Measurements from ENCODE around the gene TEX30.
A peak's percentile ranks its signal among the peaks of the same experiment; 100 is the strongest.

TEX30 gene

DNA sequence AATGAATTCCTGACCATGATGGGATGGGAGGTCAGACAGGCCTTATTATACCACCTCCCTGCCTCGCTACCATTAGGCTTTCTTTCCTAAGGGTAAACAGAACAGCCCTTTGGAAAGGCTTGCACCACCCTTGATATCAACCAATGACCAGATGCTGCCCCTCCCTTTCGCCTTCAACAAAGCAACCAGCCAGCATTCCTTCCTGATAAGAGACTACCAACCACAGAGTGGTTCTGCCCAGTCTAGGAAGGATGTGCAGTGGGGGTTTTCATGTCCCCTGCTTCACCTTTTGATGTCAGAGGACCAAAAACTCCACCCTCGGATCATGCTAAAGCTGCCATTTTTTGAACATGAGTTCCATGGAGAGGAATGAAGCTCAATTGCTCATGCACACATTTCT is 21.7 kb downstream of the TEX30 start:
- Histone ChIP-seq H3K36me3 (ENCODE audit: insufficient read depth, low read length) (no peaks in the 10 kb centered on the region), H3K9ac (ENCODE audit: low read depth, low read length) (no peak overlapping the region), H3K4me1 (ENCODE audit: control insufficient read depth, insufficient read depth, low read length) (no peaks in the 10 kb centered on the region), H3K4me2 (ENCODE audit: low read length) (no peak overlapping the region), H3K4me3 (ENCODE audit: low read length) (no peak overlapping the region), H3K27me3 (ENCODE audit: control insufficient read depth, insufficient read depth, low read length) (no peaks in the 10 kb centered on the region), H3K9me3 (replicated peaks; ENCODE audit: low read length) (no peaks in the 10 kb centered on the region)

DNA sequence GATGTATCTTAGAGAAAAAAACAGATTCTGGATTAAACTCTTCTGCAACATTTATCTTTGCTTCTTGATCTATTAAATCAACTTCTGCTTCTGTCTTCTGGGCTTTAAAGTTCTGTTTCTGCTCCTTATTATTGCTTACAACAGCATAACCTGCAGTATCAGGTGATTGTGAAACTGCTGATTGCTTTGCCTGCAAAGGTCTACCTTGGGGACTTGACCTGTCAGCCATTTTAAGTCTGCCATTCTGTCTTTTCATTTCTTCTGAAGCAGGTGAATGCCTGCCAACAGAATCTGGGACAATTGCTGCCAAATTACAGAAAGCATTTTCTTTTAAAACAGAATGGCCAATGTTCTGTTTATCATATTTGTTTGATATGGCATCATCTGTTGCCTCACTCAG is 31.1 kb downstream of the TEX30 start:
- Histone ChIP-seq H3K4me2 (ENCODE audit: low read length) (no peak overlapping the region), H3K4me1 (ENCODE audit: control insufficient read depth, insufficient read depth, low read length) (no peaks in the 10 kb centered on the region), H3K9ac (ENCODE audit: low read depth, low read length) (no peak overlapping the region), H3K9me3 (replicated peaks; ENCODE audit: low read length) (peaks cover 2% of the 10 kb centered on the region), H3K27me3 (ENCODE audit: control insufficient read depth, insufficient read depth, low read length) (peaks cover 60% of the 10 kb centered on the region), H3K4me3 (ENCODE audit: low read length) (no peak overlapping the region), H3K36me3 (ENCODE audit: insufficient read depth, low read length) (no peaks in the 10 kb centered on the region)

DNA sequence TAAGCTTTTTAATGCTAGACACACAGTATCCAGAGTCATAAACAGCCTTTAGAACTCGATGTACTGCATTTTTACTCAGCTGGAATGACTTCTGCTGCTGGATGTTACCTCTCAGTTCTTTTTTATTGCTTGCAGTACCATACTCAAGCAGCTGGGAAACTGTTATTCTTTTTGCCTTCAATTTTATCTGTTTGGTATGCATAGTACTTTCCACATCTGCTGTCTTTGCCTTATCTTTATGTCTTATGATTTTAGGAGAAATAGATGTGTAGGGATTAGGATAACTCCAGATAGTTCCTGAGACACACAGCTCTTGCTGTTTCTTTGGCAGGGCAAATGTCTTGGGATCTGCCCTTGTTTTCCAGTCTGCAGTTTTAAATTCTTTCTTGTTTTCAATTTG is 31.5 kb downstream of the TEX30 start:
- Histone ChIP-seq H3K4me3 (ENCODE audit: low read length) (no peak overlapping the region), H3K4me1 (ENCODE audit: control insufficient read depth, insufficient read depth, low read length) (no peaks in the 10 kb centered on the region), H3K36me3 (ENCODE audit: insufficient read depth, low read length) (no peaks in the 10 kb centered on the region), H3K9me3 (replicated peaks; ENCODE audit: low read length) (peaks cover 4% of the 10 kb centered on the region), H3K9ac (ENCODE audit: low read depth, low read length) (no peak overlapping the region), H3K4me2 (ENCODE audit: low read length) (no peak overlapping the region), H3K27me3 (ENCODE audit: control insufficient read depth, insufficient read depth, low read length) (peaks cover 64% of the 10 kb centered on the region)

DNA sequence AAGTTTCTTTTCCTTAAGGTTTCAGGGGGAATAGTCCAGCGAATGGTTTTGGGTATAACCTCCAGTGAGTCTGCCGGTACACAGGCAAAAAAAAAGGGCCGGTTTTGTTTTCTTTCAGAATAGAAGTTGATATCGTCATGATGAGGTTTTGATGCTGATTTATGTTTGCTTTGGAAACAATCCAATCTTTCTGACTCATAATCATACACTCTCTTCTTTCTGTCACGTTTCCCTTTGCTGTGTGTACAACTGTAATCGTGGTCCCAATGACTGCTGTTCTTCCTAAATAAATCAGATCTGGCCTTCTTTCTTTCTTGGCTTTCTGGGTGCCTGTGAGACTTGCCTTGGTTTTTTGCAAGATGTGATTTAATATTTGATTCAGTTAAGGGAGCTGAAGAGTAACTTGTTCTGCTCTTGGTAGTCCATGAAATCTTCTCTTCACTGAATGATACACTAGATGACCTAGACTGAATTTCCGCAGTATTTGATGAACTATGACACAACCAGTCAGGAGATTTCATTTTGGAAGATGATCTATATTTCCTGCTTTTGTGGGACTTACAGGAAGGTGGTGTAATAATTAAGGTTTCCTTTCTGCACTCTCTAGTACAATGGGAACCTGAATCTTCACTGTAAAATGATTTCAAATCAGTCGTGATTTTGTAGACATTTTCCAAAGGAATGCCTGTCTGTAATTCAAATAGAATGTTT is 43.9 kb downstream of the TEX30 start:
- Histone ChIP-seq H3K4me2 (ENCODE audit: low read length) (peak overlapping the region; percentile 52), H3K27me3 (ENCODE audit: control insufficient read depth, insufficient read depth, low read length) (peaks cover 41% of the 10 kb centered on the region), H3K36me3 (ENCODE audit: insufficient read depth, low read length) (no peaks in the 10 kb centered on the region), H3K4me1 (ENCODE audit: control insufficient read depth, insufficient read depth, low read length) (peaks cover 9% of the 10 kb centered on the region), H3K9me3 (replicated peaks; ENCODE audit: low read length) (no peaks in the 10 kb centered on the region), H3K9ac (ENCODE audit: low read depth, low read length) (no peak overlapping the region), H3K4me3 (ENCODE audit: low read length) (no peak overlapping the region)

DNA sequence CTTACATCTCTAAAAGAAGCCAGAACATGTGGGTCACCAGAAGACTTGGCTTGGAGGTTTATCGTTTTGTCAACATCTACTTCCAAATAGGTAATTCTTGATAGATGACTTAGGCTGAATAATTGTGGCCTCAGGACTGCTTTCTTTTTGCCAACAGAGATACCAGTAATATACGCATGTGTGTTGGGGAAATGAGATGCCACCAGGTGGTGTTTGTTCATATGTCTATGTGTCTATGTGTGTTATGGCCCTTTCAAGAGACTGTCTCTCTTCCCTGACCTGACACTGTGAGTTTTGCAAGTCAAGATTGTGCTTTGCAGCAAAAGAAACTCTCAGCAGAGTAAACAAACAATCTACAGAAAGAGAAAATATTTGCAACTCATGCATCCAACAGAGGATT is 47.2 kb downstream of the TEX30 start:
- no peaks in the 10 kb centered on the region for H3K9me3 ChIP-seq (replicated peaks; ENCODE audit: low read length)
- H3K36me3 ChIP-seq (ENCODE audit: insufficient read depth, low read length): no peaks in the 10 kb centered on the region
- peaks cover 12% of the 10 kb centered on the region for H3K27me3 ChIP-seq (ENCODE audit: control insufficient read depth, insufficient read depth, low read length)

DNA sequence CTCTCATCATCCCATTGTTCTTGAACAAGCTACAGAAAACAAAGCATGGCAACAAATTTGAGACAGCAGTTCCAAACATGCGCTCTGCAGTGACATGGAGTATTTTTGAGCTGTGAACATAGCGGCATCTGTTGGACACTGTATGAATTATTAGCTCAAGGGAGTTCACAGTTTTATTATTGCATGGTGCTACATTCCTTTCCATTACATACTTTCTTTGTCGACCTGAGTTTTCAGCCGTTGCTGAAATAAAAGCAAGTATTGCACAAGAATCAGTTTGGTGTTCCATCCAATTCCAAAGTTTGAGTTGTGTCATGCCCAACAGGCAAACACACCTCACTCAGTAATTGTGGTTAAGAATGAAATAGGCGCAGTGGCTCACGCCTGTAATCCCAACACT is 48.7 kb downstream of the TEX30 start:
- peaks cover 18% of the 10 kb centered on the region for H3K4me1 ChIP-seq (ENCODE audit: control insufficient read depth, insufficient read depth, low read length)
- no peaks in the 10 kb centered on the region for H3K36me3 ChIP-seq (ENCODE audit: insufficient read depth, low read length)
- H3K4me3 ChIP-seq (ENCODE audit: low read length): no peak overlapping the region
- no peaks in the 10 kb centered on the region for H3K27me3 ChIP-seq (ENCODE audit: control insufficient read depth, insufficient read depth, low read length)
- H3K4me2 ChIP-seq (ENCODE audit: low read length): no peak overlapping the region
- no peak overlapping the region for H3K9ac ChIP-seq (ENCODE audit: low read depth, low read length)
- H3K9me3 ChIP-seq (replicated peaks; ENCODE audit: low read length): no peaks in the 10 kb centered on the region

More for the DNA sequence above, 47.2 kb downstream of the TEX30 start:
- H3K9ac ChIP-seq (ENCODE audit: low read depth, low read length): no peak overlapping the region
- H3K4me2 ChIP-seq (ENCODE audit: low read length): no peak overlapping the region
- H3K4me3 ChIP-seq (ENCODE audit: low read length): no peak overlapping the region
- peaks cover 16% of the 10 kb centered on the region for H3K4me1 ChIP-seq (ENCODE audit: control insufficient read depth, insufficient read depth, low read length)

DNA sequence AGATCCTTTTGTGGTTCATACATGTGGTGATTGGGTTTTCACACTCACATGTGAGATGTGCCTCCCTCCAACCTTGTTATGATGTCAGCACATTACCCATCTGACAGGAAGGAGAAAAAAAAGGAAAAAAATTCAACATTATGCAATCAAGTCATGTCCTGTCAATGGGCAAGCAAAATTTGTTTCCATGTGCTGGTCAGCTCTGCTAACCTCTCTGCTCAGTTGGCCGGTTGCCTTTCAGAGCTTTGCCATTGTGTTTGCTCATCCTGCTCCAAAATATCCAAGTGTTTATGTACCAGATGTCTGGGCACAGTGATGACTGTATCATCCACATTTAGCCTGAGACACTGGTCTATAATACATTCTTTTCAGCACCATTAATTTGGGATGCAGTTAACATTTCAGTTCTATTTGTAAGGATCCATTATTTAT is 51.8 kb downstream of the TEX30 start:
- Histone ChIP-seq H3K9me3 (replicated peaks; ENCODE audit: low read length) (no peaks in the 10 kb centered on the region), H3K4me2 (ENCODE audit: low read length) (no peak overlapping the region), H3K36me3 (ENCODE audit: insufficient read depth, low read length) (no peaks in the 10 kb centered on the region), H3K9ac (ENCODE audit: low read depth, low read length) (no peak overlapping the region), H3K4me1 (ENCODE audit: control insufficient read depth, insufficient read depth, low read length) (peaks cover 30% of the 10 kb centered on the region), H3K27me3 (ENCODE audit: control insufficient read depth, insufficient read depth, low read length) (no peaks in the 10 kb centered on the region), H3K4me3 (ENCODE audit: low read length) (no peak overlapping the region)

DNA sequence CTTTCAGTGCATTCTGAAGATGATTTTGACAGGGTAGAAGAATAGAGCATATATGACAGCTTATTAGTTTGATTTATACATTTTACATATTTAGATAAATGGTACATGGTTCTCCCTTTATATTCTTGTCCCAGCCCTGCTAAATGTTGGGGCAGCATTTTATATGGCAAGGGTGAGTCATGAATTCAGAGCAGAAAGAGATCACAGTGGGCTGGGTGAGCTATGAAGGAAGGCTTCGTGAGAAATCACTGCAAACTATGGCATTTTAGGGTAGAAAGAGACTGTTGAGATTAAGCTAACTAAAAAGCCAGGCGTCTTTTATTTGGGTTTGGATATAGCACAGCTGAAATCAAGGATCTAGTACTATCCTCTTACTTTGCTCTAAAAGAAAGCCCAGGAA is 54.8 kb downstream of the TEX30 start:
- Histone ChIP-seq H3K4me2 (ENCODE audit: low read length) (peak overlapping the region; percentile 6), H3K27me3 (ENCODE audit: control insufficient read depth, insufficient read depth, low read length) (no peaks in the 10 kb centered on the region), H3K36me3 (ENCODE audit: insufficient read depth, low read length) (no peaks in the 10 kb centered on the region), H3K9me3 (replicated peaks; ENCODE audit: low read length) (no peaks in the 10 kb centered on the region), H3K4me1 (ENCODE audit: control insufficient read depth, insufficient read depth, low read length) (peaks cover 30% of the 10 kb centered on the region), H3K4me3 (ENCODE audit: low read length) (peak overlapping the region; percentile 28), H3K9ac (ENCODE audit: low read depth, low read length) (no peak overlapping the region)

All from skeletal muscle satellite cell (primary cell).